IMR-90 (cell line): ENCODE measurements around the gene CBX8.

Experiments
- POLR2A ChIP-seq: IDR thresholded peaks from 2 replicates; pipeline ENCODE4 v1.6.1; 2012; ENCODE audit warnings: mild to moderate bottlenecking, low read depth, low read length
- TF ChIP-seq, protein P1 (sequence below): conservative IDR thresholded peaks from 2 replicates; pipeline ENCODE4 v1.5.1; 2012; ENCODE audit warnings: mild to moderate bottlenecking, low read depth, low read length, improper control_type of control experiment

DNA sequence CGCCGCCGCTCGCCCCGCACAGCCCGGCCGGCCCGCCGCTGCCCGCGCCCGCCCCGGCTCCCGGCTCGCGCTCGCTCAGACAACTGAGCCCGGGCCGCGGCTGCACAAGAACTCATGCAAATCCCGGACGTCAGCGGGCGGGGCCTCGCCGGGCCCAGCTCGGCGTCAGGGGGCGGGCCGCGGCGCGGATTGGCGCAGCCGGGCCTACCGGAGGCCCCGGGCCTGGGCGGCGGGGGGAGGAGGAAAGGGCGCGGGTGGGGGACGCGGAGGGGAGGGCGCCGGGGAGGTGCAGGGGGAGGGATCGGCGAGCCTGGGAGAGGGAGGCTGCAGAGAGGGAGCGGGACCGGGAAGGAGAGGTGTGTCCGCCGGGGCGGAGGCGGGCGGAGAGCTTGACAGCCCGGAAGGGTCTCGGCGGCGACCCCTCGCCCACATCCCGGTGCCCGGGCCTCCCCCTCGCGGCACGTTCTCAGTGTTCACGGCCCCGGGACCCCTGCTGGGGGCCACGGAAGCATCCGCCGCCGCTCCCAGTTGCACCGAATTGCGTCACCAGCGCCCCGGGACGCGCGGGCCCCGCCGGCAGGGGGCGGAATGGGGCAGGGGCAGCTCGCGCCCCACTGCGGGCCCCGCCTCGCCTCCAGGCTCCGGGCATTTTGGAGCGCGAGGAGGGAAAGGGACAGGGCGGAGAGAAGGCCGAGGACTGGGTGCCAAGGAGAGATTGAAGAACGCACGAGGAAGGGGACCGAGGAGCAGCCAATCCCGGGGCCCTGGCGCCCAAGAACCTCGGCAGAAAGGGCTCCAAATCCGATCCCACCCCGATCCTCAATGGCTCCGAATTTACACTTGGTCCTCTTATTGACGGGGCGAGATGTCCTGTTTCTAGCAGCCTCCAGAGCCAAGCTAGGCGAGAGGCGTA is 42.7 kb upstream of the CBX8 start, which contains the start of gene CBX4:
- TF ChIP-seq, protein P1, sequence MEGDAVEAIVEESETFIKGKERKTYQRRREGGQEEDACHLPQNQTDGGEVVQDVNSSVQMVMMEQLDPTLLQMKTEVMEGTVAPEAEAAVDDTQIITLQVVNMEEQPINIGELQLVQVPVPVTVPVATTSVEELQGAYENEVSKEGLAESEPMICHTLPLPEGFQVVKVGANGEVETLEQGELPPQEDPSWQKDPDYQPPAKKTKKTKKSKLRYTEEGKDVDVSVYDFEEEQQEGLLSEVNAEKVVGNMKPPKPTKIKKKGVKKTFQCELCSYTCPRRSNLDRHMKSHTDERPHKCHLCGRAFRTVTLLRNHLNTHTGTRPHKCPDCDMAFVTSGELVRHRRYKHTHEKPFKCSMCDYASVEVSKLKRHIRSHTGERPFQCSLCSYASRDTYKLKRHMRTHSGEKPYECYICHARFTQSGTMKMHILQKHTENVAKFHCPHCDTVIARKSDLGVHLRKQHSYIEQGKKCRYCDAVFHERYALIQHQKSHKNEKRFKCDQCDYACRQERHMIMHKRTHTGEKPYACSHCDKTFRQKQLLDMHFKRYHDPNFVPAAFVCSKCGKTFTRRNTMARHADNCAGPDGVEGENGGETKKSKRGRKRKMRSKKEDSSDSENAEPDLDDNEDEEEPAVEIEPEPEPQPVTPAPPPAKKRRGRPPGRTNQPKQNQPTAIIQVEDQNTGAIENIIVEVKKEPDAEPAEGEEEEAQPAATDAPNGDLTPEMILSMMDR = peak; percentile 70
- peak; percentile 92 for TF ChIP-seq POLR2A
